Measurements from ENCODE around the gene AAK1.
A peak's percentile ranks its signal among the peaks of the same experiment; 100 is the strongest.
"Not testable (repeated sequence)": the region's sequence is repeated elsewhere in the genome, so short reads cannot be mapped to it uniquely, and the experiment has no call there.

Gene AAK1

DNA sequence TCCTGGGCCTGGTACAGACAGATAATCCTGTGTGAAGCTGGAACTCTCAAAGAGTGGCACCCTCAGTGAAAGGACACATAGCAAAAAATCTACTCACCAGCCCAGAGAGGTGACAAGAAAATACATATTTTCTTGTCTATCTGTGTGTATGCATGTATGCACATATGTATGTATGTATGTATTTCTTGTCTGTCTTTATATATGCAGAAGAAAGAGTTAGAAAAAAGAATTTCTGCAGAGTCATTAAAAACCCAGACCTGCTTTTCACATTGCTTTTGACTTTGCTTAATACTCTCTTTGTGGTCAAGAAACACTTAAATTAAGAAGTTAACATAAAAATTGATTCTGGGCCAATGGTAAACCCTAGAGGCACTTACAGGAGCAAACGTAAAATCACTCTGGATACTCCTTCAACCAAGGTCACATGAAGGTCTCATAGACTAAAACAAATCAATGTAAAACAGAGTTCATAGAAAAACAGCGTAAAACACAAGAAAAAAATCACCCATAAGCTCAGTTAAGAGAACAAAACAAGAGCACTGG, 16.5 kb upstream of the AAK1 start:
- no peak for DNase-seq (ENCODE audit: low read depth)

DNA sequence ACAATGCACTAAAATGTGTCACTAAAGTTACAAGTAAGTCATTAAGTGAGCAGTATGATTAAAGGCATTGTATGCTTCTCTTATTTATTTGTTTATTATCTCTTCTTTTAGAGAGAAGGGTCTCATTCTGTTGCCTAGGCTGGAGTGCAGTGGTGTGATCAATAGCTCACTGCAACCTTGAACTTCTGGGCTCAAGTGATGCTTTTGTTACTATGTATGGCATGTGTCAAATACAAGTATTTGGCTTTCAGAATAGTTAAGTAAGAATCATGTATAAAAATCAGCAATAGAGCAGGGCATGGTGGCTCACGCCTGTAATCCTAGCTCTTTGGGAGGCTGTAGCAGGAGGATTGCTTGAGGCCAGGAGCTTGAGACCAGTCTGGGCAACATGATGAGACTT, 15.8 kb upstream of the AAK1 start:
- no peak for DNase-seq (ENCODE audit: low read depth)

- peak; percentile 96 for DNase-seq (ENCODE audit: low read depth)
Observed at GRCh38 chr2:69652206-69652605, 8.7 kb upstream of the AAK1 start.

- not testable (repeated sequence) for DNase-seq (ENCODE audit: low read depth)
Observed at GRCh38 chr2:69647196-69647595, 3.7 kb upstream of the AAK1 start.

- no peak for DNase-seq (ENCODE audit: low read depth)
Observed at GRCh38 chr2:69646714-69647113, 3.2 kb upstream of the AAK1 start.

DNA sequence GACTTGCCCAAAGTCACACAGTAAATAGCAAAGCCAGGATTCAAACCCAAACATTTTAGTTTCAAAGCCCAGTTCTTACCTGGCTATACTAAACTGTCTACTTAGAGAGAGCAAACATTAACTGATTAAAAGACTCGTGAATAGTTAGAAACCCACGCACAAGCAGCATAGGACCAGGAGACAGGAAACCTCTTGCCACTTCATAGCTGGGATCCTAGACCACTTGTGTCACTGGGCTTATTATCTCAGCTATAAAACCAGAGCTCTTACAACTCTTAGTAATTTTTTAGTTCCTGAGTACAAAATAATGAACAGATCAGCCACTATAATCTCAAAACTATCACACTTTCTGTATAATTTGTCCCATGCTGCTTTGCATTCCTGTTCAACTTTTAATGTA, 2.4 kb upstream of the AAK1 start:
- DNase-seq (ENCODE audit: low read depth): peak; percentile 27

DNA sequence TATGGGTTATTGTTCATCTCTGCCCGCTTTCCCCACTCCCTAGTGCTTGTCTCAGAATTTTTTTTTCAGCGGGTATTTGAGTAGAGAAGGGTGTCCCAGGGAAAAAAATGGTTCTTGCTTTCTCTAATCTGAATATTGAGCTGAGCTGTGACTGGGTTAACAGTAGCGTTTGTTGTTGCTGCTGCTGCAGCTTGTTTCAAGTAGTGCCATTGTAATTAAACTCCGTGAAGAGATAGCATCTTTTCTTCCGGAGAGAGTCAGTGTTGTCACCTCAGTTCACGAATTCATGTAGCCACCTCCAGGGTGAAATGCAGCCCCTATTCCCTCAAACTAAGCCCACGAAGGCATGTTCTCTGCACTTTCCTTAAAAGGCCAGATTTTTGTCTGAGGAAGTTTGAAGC, 1.5 kb upstream of the AAK1 start:
- DNase-seq (ENCODE audit: low read depth): peak; percentile 71

- DNase-seq (ENCODE audit: low read depth): no peak
Observed at GRCh38 chr2:69644506-69644979, 1.0 kb upstream of the AAK1 start.

GRCh38 chr2:69642709-69643601, 584 bp downstream of the AAK1 start:
- DNase-seq (ENCODE audit: low read depth): peak; percentile 86

GRCh38 chr2:69641887-69642708, 1.4 kb downstream of the AAK1 start:
- DNase-seq (ENCODE audit: low read depth): no peak

DNA sequence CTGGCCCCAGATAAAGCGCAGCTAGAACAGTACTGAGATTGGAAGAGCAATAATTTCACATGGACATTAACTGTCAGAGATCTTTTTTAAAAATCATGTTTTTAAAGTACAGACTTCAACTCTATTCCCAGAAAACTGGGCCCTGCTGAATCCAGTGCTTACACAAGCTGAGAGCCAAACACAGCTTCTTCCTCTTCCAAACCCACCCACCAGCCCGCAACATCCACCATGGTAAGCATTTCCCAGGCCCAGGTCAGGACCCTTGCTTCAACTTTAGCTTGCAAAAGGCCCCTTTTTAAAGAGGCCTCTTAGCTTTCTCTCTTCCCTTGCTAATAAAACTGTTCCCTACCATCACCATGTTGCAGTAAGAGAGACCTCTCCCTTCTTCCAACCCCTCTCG, 2.1 kb downstream of the AAK1 start:
- no peak for DNase-seq (ENCODE audit: low read depth)

DNA sequence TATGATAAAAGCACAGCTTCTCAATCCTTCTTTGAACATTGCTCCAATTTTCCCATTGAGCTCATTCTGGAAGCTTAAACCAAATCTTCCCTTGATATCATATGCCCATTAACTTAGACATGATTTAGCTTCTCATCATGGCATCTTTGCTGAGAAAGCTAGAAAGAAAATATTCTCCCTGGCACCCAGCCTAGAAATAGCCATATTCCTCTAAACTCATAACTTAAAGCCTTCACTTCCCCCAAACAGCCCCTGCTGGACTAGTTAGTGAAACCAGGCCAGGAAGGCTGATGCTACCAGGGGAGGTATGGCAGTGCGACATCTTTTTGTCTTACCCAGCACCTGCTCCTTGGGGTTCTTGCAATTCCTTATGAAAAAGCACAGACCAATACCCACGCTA, 4.3 kb downstream of the AAK1 start:
- peak; percentile 66 for DNase-seq (ENCODE audit: low read depth)

- no peak for DNase-seq (ENCODE audit: low read depth)
Observed at GRCh38 chr2:69638630-69639029, 4.9 kb downstream of the AAK1 start.

DNA sequence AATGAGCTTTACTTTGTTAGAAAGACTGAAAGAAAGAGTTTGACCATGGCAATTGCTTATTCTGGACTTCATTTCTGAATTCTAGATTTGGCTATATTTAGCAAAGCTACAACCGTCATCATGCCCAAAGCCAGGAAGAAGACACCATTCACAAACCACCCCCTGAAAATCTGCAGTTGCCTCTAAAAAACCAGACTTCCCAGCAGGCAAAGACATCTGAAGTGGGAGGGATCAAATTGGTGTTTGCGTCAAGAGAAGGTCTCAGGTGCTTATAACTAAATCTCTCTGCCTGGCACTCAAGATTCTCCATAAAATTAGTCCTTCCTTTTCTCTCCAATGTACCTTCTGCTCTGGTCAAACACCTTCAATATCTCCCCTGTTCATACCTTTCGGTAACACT, 5.6 kb downstream of the AAK1 start:
- no peak for DNase-seq (ENCODE audit: low read depth)

- no peak for DNase-seq (ENCODE audit: low read depth)
Observed at GRCh38 chr2:69636395-69636794, 7.1 kb downstream of the AAK1 start.

DNA sequence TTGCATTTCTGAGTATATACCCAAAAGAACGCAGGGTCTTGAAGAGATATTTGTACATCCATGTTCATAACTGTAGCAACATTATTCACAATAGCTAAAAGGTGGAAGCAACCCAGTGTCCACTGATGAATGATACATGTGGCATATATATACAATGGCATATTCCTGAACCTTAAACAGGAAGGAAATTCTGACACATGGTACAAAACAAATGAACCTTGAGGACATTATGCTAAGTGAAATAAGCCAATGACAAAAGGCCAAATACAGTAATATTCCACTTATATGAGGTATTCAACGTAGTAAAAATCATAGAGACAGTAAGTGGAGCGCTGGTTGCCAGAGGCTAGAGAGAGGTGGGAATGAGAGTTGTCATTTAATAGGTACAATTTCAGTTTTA, 8.1 kb downstream of the AAK1 start:
- no peak for DNase-seq (ENCODE audit: low read depth)

GRCh38 chr2:69634196-69634821, 9.2 kb downstream of the AAK1 start:
- DNase-seq (ENCODE audit: low read depth): no peak

- no peak for DNase-seq (ENCODE audit: low read depth)
Observed at GRCh38 chr2:69631402-69631801, 12.1 kb downstream of the AAK1 start.

GRCh38 chr2:69629921-69630608, 13.5 kb downstream of the AAK1 start:
- no peak for DNase-seq (ENCODE audit: low read depth)

- DNase-seq (ENCODE audit: low read depth): no peak
Observed at GRCh38 chr2:69628325-69629021, 15.1 kb downstream of the AAK1 start.
